OCI-LY1 (cell line): ENCODE measurements around the gene HSPA1B.

Experiments
- H2AFZ ChIP-seq: fragments of 200-600 bp; sonication (generic), shearing (Covaris generic); 2 replicates; pipeline ENCODE4 v1.6.0; 2014; ENCODE audit warnings: antibody characterized with exemption, mild to moderate bottlenecking, low read length
- H3F3A ChIP-seq: fragments of 200-600 bp; sonication (generic), shearing (Covaris generic); 2 replicates; pipeline ENCODE4 v1.6.0; 2014; ENCODE audit warnings: mild to moderate bottlenecking, antibody characterized with exemption, low read length, moderate library complexity; ENCODE audit not compliant: insufficient read depth
- H3K27ac ChIP-seq: fragments of 200-600 bp; sonication (generic); 2 replicates; pipeline ENCODE4 v1.5.1; 2014; ENCODE audit warnings: low read length, mixed run types, mild to moderate bottlenecking, low read depth; ENCODE audit not compliant: poor library complexity, severe bottlenecking
- H3K27me3 ChIP-seq: fragments of 200-600 bp; sonication (generic); 2 replicates; pipeline ENCODE4 v1.6.0; 2014; ENCODE audit warnings: antibody characterized with exemption, mild to moderate bottlenecking, low read length, moderate library complexity; ENCODE audit not compliant: insufficient read depth
- H3K36me3 ChIP-seq: fragments of 200-600 bp; sonication (generic); 2 replicates; pipeline ENCODE4 v1.6.1; 2014; ENCODE audit warnings: mild to moderate bottlenecking, antibody characterized with exemption, low read length, moderate library complexity, mixed read lengths; ENCODE audit not compliant: insufficient read depth
- H3K4me1 ChIP-seq: fragments of 200-600 bp; sonication (generic); 2 replicates; pipeline ENCODE4 v1.5.1; 2014; ENCODE audit warnings: mild to moderate bottlenecking, low read length, moderate library complexity; ENCODE audit not compliant: insufficient read depth, severe bottlenecking
- H3K4me2 ChIP-seq: fragments of 200-600 bp; sonication (generic), shearing (Covaris generic); 2 replicates; pipeline ENCODE4 v1.6.1; 2014; ENCODE audit warnings: low read length
- H3K4me3 ChIP-seq: fragments of 200-600 bp; sonication (generic); 2 replicates; pipeline ENCODE4 v1.5.1; 2014; ENCODE audit warnings: low read length, low read depth, mild to moderate bottlenecking, mixed read lengths; ENCODE audit not compliant: poor library complexity, severe bottlenecking
- H3K79me2 ChIP-seq: fragments of 200-600 bp; shearing (Covaris generic); 2 replicates; pipeline ENCODE4 v1.6.1; 2016; ENCODE audit warnings: mixed run types, low read length, mixed read lengths; ENCODE audit not compliant: insufficient read depth
- H3K9ac ChIP-seq: fragments of 200-600 bp; sonication (generic), shearing (Covaris generic); 2 replicates; pipeline ENCODE4 v1.6.1; 2014; ENCODE audit warnings: mild to moderate bottlenecking, low read length, mixed read lengths
- H3K9me2 ChIP-seq: fragments of 200-600 bp; sonication (generic), shearing (Covaris generic); 2 replicates; pipeline ENCODE4 v1.6.1; 2014; ENCODE audit warnings: low read depth, mild to moderate bottlenecking, low read length, mixed read lengths
- H3K9me3 ChIP-seq: fragments of 200-600 bp; shearing (Covaris generic); 2 replicates; pipeline ENCODE4 v1.6.1; 2014; ENCODE audit warnings: low read length, mixed read lengths
- H4K20me1 ChIP-seq: fragments of 200-600 bp; sonication (generic), shearing (Covaris generic); 2 replicates; pipeline ENCODE4 v1.6.0; 2016; ENCODE audit warnings: mild to moderate bottlenecking, low read length; ENCODE audit not compliant: insufficient read depth
- CTCF ChIP-seq: fragments of 200-600 bp; sonication (generic), shearing (Covaris generic); IDR thresholded peaks from 2 replicates; pipeline ENCODE4 v1.5.1; 2017; ENCODE audit warnings: mild to moderate bottlenecking, antibody characterized with exemption, low read length, moderate library complexity, mixed read lengths
- EZH2 ChIP-seq: fragments of 200-600 bp; sonication (generic), shearing (Covaris generic); IDR thresholded peaks from 2 replicates; pipeline ENCODE4 v1.8.0; 2017; ENCODE audit warnings: borderline replicate concordance, mixed run types, mild to moderate bottlenecking, antibody characterized with exemption, low read length, moderate library complexity, mixed read lengths

HSPA1B gene

GRCh38 chr6:31830886-31831335, 3.4 kb downstream of the HSPA1B start:
- Histone ChIP-seq H2AFZ (no peak overlapping the region), H3K4me2 (peak overlapping the region; percentile 88), H3F3A (peaks cover 16% of the 10 kb centered on the region), H3K9me3 (no peaks in the 10 kb centered on the region), H3K4me1 (peaks cover 45% of the 10 kb centered on the region), H3K36me3 (peaks cover 12% of the 10 kb centered on the region), H3K27me3 (no peaks in the 10 kb centered on the region), H3K79me2 (peaks cover 37% of the 10 kb centered on the region), H3K4me3 (peak overlapping the region; percentile 75), H4K20me1 (no peaks in the 10 kb centered on the region), H3K9ac (peak overlapping the region; percentile 75), H3K27ac (peak overlapping the region; percentile 97), H3K9me2 (no peaks in the 10 kb centered on the region)
- TF ChIP-seq EZH2 (no peak), CTCF (no peak)

DNA sequence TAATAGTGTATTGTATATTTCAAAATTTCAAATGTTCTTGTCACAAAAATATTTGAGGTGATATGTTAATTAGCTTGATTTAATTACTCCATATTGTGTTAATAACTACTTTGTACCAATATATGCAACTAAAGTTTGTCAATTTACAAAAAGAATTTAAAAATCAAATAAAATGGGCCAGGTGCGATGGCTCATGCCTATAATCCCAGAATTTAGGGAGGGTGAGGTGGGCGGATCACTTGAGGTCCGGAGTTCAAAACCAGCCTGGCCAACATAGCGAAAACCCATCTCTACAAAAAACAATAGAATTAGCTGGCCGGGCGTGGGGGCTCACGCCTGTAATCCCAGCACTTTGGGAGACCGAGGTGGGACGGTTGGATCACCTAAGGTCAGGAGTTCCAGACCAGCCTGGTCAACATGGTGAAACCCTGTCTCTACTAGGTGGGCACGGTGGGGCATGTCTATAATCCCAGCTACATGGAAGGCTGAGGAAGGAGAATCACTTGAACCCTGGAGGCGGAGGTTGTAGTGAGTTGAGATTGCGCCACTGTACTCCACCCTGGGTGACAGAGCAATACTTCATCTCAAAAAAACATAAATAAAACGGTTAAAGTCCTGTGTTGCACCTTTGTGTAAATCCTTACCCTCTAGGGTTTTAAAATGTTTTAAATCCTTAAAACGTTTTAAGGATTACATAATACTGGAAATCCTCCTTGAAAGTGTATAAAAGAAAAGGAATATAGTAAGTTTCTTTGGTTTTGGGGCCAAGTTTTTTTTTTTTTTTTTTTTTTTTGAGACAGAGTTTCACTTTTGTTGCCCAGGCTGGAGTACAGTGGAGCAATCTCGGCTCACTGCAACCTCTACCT, 4.0 kb downstream of the HSPA1B start:
- peaks cover 16% of the 10 kb centered on the region for H3F3A ChIP-seq
- H3K4me3 ChIP-seq = peak overlapping the region; percentile 75
- H3K4me1 ChIP-seq = peaks cover 45% of the 10 kb centered on the region
- TF ChIP-seq CTCF (no peak), EZH2 (no peak)
- peaks cover 19% of the 10 kb centered on the region for H3K36me3 ChIP-seq
- no peaks in the 10 kb centered on the region for H4K20me1 ChIP-seq
- H3K9ac ChIP-seq = peak overlapping the region; percentile 75
- H3K9me2 ChIP-seq = no peaks in the 10 kb centered on the region
- no peaks in the 10 kb centered on the region for H3K9me3 ChIP-seq
- H3K4me2 ChIP-seq = peak overlapping the region; percentile 88
- H3K79me2 ChIP-seq = peaks cover 44% of the 10 kb centered on the region
- peak overlapping the region; percentile 97 for H3K27ac ChIP-seq
- H3K27me3 ChIP-seq = no peaks in the 10 kb centered on the region
- H2AFZ ChIP-seq = no peak overlapping the region

DNA sequence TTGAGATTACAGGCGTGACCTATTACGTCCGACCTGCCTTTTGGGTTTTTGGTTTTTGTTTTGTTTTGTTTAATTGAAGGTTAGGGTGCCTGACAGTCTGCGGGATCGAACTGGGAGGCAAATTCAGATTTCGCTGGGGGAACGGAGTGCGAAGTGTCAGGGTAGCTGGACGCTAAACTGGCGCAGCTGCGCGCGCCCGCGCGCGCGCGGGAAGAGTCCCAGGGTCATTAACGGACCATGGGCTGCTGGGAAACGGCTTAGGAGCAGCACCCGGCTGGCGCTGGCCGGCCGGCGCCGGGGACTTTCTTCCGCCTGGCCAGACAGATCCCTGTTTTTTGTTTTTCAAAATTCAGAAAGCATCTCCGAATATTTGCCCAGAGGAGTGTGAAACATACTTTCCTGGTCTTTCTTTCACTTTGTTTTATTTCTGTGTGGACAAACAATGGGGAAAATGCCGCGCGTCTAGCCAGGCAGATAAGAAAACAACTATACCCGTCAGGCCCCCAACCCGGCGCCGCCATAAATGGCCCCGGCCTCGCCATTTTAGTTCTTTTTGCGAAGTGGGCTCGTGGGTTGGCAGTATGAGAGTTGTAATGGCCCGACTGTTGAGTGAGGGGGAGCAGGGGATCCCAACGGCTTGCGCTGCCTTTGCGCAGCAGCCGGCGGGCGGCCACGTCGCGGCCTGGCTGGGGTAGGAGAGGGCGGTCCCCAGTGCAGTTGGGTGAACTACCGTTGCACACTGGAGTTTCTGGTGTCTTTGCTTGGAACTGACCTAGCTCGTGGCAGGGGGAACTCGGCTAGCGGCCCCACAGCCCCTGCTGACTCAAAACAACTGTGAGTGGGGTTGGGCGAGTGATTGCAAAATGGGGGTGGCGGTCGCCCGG, 7.1 kb downstream of the HSPA1B start:
- no peaks in the 10 kb centered on the region for H4K20me1 ChIP-seq
- H3K4me2 ChIP-seq = peak overlapping the region; percentile 95
- H3K4me3 ChIP-seq = peak overlapping the region; percentile 96
- H3K36me3 ChIP-seq = peaks cover 49% of the 10 kb centered on the region
- H2AFZ ChIP-seq = no peak overlapping the region
- H3K4me1 ChIP-seq = peaks cover 69% of the 10 kb centered on the region
- peak overlapping the region; percentile 97 for H3K27ac ChIP-seq
- TF ChIP-seq CTCF (no peak), EZH2 (no peak)
- H3K9me3 ChIP-seq = no peaks in the 10 kb centered on the region
- no peaks in the 10 kb centered on the region for H3K27me3 ChIP-seq
- H3F3A ChIP-seq = peaks cover 18% of the 10 kb centered on the region
- no peaks in the 10 kb centered on the region for H3K9me2 ChIP-seq
- H3K79me2 ChIP-seq = peaks cover 53% of the 10 kb centered on the region
- peak overlapping the region; percentile 99 for H3K9ac ChIP-seq
